ENCODE data around the gene ZNF775.

DNA sequence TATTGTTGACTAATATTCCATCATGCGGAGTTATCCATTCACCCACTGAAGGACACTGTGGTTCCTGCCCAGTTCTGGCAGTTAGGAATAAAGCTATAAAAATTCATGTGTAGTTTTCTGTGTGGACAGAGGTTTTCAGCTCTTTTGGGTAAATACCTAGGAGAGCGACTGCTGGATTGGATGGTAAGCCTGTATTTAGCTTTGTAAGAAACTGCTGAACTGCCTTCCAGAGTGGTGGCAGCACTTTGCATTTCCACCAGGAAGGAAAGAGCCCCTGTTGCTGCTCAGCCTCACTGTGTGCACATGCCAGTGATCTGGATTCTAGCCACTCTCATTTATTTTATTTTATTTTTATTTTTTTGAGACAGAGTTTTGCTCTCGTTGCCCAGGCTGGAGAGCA, 14.2 kb downstream of the ZNF775 start:
- TF ChIP-seq, protein P1, sequence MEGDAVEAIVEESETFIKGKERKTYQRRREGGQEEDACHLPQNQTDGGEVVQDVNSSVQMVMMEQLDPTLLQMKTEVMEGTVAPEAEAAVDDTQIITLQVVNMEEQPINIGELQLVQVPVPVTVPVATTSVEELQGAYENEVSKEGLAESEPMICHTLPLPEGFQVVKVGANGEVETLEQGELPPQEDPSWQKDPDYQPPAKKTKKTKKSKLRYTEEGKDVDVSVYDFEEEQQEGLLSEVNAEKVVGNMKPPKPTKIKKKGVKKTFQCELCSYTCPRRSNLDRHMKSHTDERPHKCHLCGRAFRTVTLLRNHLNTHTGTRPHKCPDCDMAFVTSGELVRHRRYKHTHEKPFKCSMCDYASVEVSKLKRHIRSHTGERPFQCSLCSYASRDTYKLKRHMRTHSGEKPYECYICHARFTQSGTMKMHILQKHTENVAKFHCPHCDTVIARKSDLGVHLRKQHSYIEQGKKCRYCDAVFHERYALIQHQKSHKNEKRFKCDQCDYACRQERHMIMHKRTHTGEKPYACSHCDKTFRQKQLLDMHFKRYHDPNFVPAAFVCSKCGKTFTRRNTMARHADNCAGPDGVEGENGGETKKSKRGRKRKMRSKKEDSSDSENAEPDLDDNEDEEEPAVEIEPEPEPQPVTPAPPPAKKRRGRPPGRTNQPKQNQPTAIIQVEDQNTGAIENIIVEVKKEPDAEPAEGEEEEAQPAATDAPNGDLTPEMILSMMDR (IDR thresholded peaks at IDR 0.05; ENCODE audit: low read depth, low read length, poor library complexity, severe bottlenecking) = no peak
- TF ChIP-seq EZH2phosphoT487 (IDR thresholded peaks at IDR 0.05; ENCODE audit: borderline replicate concordance, low read length) = no peak

Measured in DOHH2 (cell line).